Measurements from ENCODE around the gene CCDC12.

GRCh38 chr3:46987743-46988401, 11.3 kb upstream of the CCDC12 start:
- TF ChIP-seq CTCF (IDR thresholded peaks at IDR 0.05) (no peak), POLR2A (IDR thresholded peaks at IDR 0.05) (no peak)
